Measurements from ENCODE around the gene CRYGN.

CRYGN gene

DNA sequence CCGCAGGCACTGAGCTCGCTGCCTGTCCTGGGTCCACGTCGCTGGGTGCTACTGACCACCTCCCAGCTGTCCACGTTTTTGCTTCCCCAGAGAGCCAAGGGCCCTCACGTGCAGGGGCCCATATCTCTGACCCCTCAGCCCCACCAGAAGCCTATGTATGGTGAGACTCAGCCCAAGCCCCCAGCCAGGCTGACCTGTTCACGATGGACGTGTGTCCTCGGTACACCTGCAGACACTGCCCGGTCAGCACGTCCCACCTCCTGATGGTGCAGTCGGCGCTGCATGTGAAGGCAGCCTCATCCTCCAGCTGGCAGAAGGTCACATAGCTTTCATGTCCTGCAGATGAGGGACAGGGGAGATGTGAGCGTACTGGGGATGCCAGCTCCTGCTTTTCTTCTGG, 40.0 kb downstream of the CRYGN start:
- H3K36me3 ChIP-seq (ENCODE audit: control insufficient read depth, insufficient read depth, low read length, severe bottlenecking): no peaks in the 10 kb centered on the region
- peaks cover 17% of the 10 kb centered on the region for H3K4me1 ChIP-seq (ENCODE audit: control insufficient read depth, insufficient read depth, low read length)
- H3K9ac ChIP-seq (ENCODE audit: low read length): no peak overlapping the region
- H3K4me3 ChIP-seq (ENCODE audit: low read length): no peak overlapping the region
- H3K27me3 ChIP-seq (replicated peaks; ENCODE audit: control insufficient read depth, insufficient read depth, low read length): peaks cover 8% of the 10 kb centered on the region
- no peak for DNase-seq (ENCODE audit: low read depth)
- no peaks in the 10 kb centered on the region for H3K9me3 ChIP-seq (ENCODE audit: control insufficient read depth, low read length)

DNA sequence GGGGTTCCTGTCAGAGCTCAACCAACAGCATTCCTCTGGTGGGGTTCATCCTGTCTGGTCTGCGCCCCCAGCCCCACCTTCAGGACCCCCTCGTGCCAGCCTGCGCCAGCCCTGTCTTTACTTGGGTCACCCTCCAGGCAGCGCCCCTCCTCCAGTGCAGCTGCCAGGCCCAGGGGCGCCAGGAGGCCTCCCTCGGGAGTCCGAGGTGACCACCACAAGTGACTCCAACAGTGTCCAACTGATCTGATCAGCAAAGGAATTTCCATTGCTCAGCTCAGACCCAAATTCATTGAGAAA, 40.7 kb downstream of the CRYGN start:
- H3K9ac ChIP-seq (ENCODE audit: low read length): no peak overlapping the region
- DNase-seq (ENCODE audit: low read depth): no peak
- H3K4me3 ChIP-seq (ENCODE audit: low read length): no peak overlapping the region
- peaks cover 10% of the 10 kb centered on the region for H3K4me1 ChIP-seq (ENCODE audit: control insufficient read depth, insufficient read depth, low read length)
- no peaks in the 10 kb centered on the region for H3K36me3 ChIP-seq (ENCODE audit: control insufficient read depth, insufficient read depth, low read length, severe bottlenecking)
- no peaks in the 10 kb centered on the region for H3K9me3 ChIP-seq (ENCODE audit: control insufficient read depth, low read length)
- H3K27me3 ChIP-seq (replicated peaks; ENCODE audit: control insufficient read depth, insufficient read depth, low read length): peaks cover 8% of the 10 kb centered on the region

DNA sequence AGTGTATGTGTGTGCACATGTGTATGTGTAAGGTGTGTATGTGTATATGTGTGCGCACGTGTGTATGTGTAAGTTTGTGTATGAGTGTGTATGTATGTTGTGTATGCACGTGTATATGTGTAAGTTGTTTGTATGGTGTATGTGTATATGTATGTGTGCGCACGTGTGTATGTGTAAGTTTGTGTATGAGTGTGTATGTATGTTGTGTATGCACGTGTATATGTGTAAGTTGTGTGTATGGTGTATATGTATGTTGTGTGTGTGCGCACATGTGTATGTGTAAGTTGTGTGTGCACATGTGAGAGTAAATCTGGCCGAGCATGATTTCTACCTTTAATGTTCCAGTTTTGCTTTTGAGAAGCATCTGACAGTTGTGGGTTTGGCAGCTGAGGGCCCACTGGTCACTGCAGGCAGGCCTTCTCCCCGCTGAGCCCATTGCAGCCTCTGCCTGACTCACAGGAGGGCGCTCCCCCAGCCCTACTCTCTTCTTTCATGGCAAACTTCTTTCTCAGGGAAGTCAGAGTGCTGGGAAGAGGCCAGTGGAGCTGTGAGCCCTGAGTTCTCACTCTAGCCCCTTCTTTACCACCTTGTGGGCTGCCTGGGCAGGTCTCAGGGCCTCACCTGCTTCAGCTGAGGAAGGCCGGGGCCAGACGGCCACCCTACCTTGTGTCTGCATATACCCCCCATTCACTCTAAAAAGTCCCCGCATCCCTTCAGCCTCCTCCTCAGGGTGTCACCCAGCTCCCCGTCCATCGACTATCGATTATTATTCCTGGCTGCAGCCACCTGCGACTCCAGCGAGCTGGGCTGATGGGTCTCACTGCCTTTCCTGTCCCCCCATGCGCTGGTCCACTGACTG, 41.3 kb downstream of the CRYGN start:
- Histone ChIP-seq H3K9me3 (ENCODE audit: control insufficient read depth, low read length) (no peaks in the 10 kb centered on the region), H3K27me3 (replicated peaks; ENCODE audit: control insufficient read depth, insufficient read depth, low read length) (peaks cover 12% of the 10 kb centered on the region), H3K9ac (ENCODE audit: low read length) (no peak overlapping the region), H3K4me3 (ENCODE audit: low read length) (no peak overlapping the region), H3K36me3 (ENCODE audit: control insufficient read depth, insufficient read depth, low read length, severe bottlenecking) (no peaks in the 10 kb centered on the region), H3K4me1 (ENCODE audit: control insufficient read depth, insufficient read depth, low read length) (peaks cover 5% of the 10 kb centered on the region)
- no peak for DNase-seq (ENCODE audit: low read depth)

DNA sequence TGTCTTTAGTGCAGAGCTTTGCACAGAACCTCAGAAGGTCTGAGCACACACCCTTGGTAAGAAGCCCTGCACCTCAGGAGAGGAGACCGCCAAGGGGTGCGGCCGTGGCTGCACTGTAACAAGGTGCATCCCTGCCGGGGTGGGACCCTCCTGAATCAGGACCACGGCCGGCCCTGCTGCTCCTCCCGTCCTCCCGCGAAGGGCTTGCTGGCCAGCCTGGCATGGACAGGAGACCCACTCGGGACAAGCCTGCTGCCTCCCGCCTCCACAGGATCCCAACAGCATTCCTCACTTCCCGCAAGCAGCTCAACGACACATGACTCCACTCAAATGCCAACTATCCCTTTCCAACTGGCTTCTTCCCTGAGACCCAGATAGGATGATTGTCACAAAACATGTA, 42.9 kb downstream of the CRYGN start:
- no peak overlapping the region for H3K4me3 ChIP-seq (ENCODE audit: low read length)
- no peak for DNase-seq (ENCODE audit: low read depth)
- H3K9me3 ChIP-seq (ENCODE audit: control insufficient read depth, low read length): no peaks in the 10 kb centered on the region
- H3K27me3 ChIP-seq (replicated peaks; ENCODE audit: control insufficient read depth, insufficient read depth, low read length): peaks cover 14% of the 10 kb centered on the region
- H3K36me3 ChIP-seq (ENCODE audit: control insufficient read depth, insufficient read depth, low read length, severe bottlenecking): no peaks in the 10 kb centered on the region
- H3K9ac ChIP-seq (ENCODE audit: low read length): no peak overlapping the region
- H3K4me1 ChIP-seq (ENCODE audit: control insufficient read depth, insufficient read depth, low read length): no peaks in the 10 kb centered on the region

DNA sequence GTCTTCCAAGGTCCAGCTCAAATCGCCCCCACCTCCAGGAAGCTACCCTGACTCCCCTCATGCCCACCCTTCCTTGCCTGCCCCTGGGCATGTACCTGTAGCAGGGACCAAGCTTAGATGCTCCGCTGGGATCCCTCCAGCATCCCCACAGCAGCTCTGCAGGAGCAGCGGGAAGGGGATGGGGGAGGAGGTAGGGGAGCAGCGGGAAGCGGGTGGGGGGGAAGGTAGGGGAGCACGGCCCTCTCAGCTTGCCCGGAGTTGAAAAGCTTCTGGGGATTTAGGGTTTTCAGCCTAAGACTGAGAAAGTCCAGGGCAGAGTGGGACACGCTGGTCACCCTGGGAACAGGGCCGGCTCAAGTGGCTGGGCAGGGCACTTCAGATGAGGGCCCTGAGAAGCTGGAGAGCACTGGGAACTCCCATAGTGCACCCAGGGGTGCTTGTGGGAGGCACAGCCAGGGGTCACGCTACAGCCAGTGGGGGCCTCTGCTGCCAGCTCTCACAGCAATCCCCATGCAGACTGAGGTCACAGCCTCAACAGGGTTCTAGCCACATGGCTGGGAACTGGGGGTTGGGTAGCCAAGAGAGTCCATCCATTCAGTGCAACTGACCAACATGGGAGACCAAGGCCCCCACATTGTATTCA, 43.5 kb downstream of the CRYGN start:
- Histone ChIP-seq H3K4me1 (ENCODE audit: control insufficient read depth, insufficient read depth, low read length) (no peaks in the 10 kb centered on the region), H3K4me3 (ENCODE audit: low read length) (no peak overlapping the region), H3K9me3 (ENCODE audit: control insufficient read depth, low read length) (no peaks in the 10 kb centered on the region), H3K27me3 (replicated peaks; ENCODE audit: control insufficient read depth, insufficient read depth, low read length) (peaks cover 14% of the 10 kb centered on the region), H3K36me3 (ENCODE audit: control insufficient read depth, insufficient read depth, low read length, severe bottlenecking) (no peaks in the 10 kb centered on the region), H3K9ac (ENCODE audit: low read length) (no peak overlapping the region)
- no peak for DNase-seq (ENCODE audit: low read depth)

DNA sequence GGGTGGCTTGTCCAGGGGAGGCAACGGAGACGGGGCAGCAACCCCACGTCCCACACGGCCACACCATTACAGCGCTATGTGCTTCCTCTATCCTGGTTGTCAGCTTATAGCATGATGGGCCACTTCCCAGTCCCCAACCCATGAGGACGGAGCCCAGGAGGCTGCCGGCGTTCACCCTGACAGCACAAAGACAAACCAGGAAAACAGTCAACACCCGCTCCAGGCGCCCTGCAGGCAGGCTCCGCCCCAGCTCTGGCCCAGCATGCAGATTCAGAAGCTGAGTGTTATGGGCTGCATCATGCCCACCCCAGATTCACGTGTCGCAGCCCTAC, 44.9 kb downstream of the CRYGN start:
- peaks cover 24% of the 10 kb centered on the region for H3K27me3 ChIP-seq (replicated peaks; ENCODE audit: control insufficient read depth, insufficient read depth, low read length)
- DNase-seq (ENCODE audit: low read depth): no peak
- no peak overlapping the region for H3K9ac ChIP-seq (ENCODE audit: low read length)
- H3K4me3 ChIP-seq (ENCODE audit: low read length): no peak overlapping the region
- H3K4me1 ChIP-seq (ENCODE audit: control insufficient read depth, insufficient read depth, low read length): no peaks in the 10 kb centered on the region
- H3K9me3 ChIP-seq (ENCODE audit: control insufficient read depth, low read length): no peaks in the 10 kb centered on the region
- no peaks in the 10 kb centered on the region for H3K36me3 ChIP-seq (ENCODE audit: control insufficient read depth, insufficient read depth, low read length, severe bottlenecking)

DNA sequence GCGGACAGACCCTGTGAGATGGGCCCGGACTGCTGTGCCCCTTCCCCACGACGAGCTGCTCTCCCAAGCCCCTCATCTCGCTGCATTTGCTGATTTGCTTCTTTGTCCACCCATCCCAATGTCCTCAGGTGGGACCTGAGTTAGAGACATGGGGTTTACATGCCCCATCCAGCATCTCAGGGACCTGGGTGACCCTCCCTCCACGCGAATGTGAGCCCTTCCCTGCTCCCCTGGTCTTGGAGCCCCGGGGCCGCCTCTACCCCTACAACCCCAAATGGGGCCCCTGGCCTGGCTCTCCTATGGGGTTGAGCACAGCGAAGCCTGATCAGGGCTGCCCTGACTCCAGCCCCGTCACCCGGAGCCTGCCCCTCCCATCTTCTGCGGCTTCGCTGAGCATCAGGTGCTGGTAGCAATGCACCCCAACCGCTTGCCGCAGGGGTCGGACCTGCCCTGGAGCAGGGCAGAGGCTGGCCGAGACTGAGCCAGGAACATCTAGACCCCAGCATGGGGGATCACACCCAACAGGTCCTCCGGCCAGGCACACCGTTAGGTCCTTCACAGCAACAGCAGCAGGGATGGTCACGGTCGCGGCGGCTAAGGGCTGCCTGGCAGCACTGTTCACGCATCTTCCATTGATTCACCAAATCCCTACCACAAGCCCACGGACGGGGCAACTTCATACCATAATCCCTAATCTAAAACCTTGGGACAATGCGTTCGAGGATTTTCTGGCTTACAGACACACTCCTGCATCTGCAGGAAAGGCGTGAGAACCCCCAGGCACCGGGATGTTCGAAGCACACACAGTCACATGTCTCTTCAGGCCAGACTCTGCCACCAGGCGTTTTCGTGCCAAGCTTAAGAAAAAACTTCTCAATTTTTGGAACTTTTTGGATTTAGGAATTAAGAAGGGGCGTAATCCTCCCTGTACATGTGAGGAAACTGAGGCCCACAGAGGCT, 45.6 kb downstream of the CRYGN start:
- no peak for DNase-seq (ENCODE audit: low read depth)
- Histone ChIP-seq H3K27me3 (replicated peaks; ENCODE audit: control insufficient read depth, insufficient read depth, low read length) (peaks cover 23% of the 10 kb centered on the region), H3K9ac (ENCODE audit: low read length) (no peak overlapping the region), H3K4me1 (ENCODE audit: control insufficient read depth, insufficient read depth, low read length) (no peaks in the 10 kb centered on the region), H3K9me3 (ENCODE audit: control insufficient read depth, low read length) (no peaks in the 10 kb centered on the region), H3K36me3 (ENCODE audit: control insufficient read depth, insufficient read depth, low read length, severe bottlenecking) (no peaks in the 10 kb centered on the region), H3K4me3 (ENCODE audit: low read length) (no peak overlapping the region)

DNA sequence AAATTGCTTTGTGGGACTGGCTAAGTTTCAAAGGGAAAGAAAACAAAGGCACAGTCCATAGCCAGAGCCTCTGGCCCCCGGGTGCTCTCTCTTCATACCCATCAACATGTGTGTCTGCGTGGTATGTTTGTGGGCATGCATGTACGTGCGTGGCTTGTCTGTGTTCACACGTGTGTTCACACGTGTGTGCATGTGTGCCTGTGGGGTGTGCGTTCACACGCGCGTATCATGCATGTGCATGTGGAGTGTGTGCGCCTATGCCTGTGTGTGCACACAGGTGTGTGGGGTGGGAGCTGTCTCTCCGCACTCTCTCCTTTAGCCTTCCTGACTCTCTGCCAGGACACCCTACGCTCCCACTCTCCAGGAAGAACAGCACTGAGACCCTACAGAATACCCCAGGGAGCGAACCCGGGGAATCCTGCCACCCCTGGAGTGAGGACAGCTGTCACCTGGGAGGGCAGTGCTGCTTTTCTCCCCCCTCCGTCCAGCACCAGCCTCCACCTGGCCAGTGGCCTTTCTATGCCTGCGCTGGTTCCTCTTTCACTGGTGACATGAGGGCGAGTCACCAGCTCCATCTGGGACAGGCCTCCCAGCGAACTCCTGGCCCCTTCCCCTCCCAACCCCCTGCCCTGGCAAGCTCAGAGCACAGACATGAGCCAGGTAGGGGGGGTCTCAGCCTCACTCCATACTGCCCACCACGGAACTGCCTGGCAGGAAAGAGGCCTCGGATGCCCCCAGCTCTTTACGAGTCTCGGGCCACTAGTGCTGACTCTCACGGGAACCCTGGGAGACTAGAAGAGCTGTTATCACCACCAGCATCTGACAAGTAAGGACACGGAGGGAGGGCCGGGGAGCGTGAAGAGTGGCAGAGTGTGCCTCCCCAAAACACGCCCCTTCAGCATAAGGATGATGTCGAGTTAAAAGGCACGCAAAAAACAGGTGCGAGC, 46.6 kb downstream of the CRYGN start:
- Histone ChIP-seq H3K36me3 (ENCODE audit: control insufficient read depth, insufficient read depth, low read length, severe bottlenecking) (no peaks in the 10 kb centered on the region), H3K9me3 (ENCODE audit: control insufficient read depth, low read length) (no peaks in the 10 kb centered on the region), H3K27me3 (replicated peaks; ENCODE audit: control insufficient read depth, insufficient read depth, low read length) (peaks cover 28% of the 10 kb centered on the region), H3K4me3 (ENCODE audit: low read length) (no peak overlapping the region), H3K4me1 (ENCODE audit: control insufficient read depth, insufficient read depth, low read length) (no peaks in the 10 kb centered on the region), H3K9ac (ENCODE audit: low read length) (no peak overlapping the region)
- DNase-seq (ENCODE audit: low read depth): no peak

DNA sequence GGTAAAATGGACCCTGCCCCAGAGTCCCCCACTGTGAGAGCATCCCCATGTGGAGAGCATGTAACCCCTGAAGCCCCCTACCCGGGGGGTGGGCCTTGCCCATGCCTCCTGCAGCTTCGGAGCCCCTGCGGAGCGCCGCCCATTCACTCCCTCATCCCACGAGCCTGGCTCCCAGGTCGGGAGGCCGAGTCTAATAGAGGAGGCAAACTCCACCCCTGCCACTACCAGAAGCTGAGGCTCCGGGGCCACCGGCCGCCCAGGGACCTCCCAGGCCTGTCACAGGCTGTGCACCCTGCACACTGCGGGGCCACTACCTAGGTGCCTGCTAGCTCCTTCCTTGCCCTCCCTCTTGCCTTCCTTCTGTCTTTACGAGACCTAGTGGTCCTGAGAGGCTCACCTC, 47.5 kb downstream of the CRYGN start:
- H3K4me3 ChIP-seq (ENCODE audit: low read length): no peak overlapping the region
- no peaks in the 10 kb centered on the region for H3K36me3 ChIP-seq (ENCODE audit: control insufficient read depth, insufficient read depth, low read length, severe bottlenecking)
- no peak overlapping the region for H3K9ac ChIP-seq (ENCODE audit: low read length)
- DNase-seq (ENCODE audit: low read depth): no peak
- H3K27me3 ChIP-seq (replicated peaks; ENCODE audit: control insufficient read depth, insufficient read depth, low read length): peaks cover 32% of the 10 kb centered on the region
- no peaks in the 10 kb centered on the region for H3K9me3 ChIP-seq (ENCODE audit: control insufficient read depth, low read length)
- H3K4me1 ChIP-seq (ENCODE audit: control insufficient read depth, insufficient read depth, low read length): no peaks in the 10 kb centered on the region

DNA sequence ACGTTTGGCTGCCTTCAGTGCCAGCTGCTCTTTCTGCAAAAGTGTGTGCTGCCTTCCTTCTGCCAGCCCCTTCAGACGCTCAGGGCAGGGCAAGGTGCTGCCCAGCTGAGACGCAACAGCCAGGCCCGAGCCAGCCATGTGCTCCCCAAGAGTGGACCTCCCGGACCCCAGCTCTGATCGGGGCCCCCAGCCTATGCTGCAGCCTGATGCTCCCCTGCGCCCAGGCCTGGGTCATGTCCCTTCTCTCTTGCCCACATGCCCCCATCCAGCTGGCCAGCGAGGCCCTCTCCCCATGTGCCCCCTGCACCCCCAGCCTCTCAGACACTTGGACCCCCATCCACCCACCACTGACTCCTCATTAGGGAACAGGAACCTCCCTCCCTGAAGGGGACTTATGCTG, 47.9 kb downstream of the CRYGN start:
- H3K4me1 ChIP-seq (ENCODE audit: control insufficient read depth, insufficient read depth, low read length): no peaks in the 10 kb centered on the region

More for the DNA sequence above, 47.9 kb downstream of the CRYGN start:
- no peak for DNase-seq (ENCODE audit: low read depth)
- Histone ChIP-seq H3K4me3 (ENCODE audit: low read length) (no peak overlapping the region), H3K36me3 (ENCODE audit: control insufficient read depth, insufficient read depth, low read length, severe bottlenecking) (no peaks in the 10 kb centered on the region), H3K9ac (ENCODE audit: low read length) (no peak overlapping the region), H3K27me3 (replicated peaks; ENCODE audit: control insufficient read depth, insufficient read depth, low read length) (peaks cover 33% of the 10 kb centered on the region), H3K9me3 (ENCODE audit: control insufficient read depth, low read length) (no peaks in the 10 kb centered on the region)

Data from adipocyte (in vitro differentiated cells).